Neural cell (in vitro differentiated cells): ENCODE data around the gene SLC37A3. TPM values are rescaled to one million over a fixed set of nuclear protein-coding genes. Genes with fewer than 3 reads are reported as not detected.

Experiments used
- H2AFZ ChIP-seq: fragments of 200-600, 300-800 bp; sonication (generic), shearing (Covaris generic); 2 replicates; pipeline ENCODE4 v1.6.0; 2014; ENCODE audit warnings: low read depth, mild to moderate bottlenecking, antibody characterized with exemption, low read length, moderate library complexity
- H3F3A ChIP-seq: fragments of 200-600 bp; shearing (Covaris generic); 2 replicates; pipeline ENCODE4 v1.6.1; 2016; ENCODE audit warnings: mild to moderate bottlenecking, moderate library complexity, mixed read lengths, antibody characterized with exemption, low read length; ENCODE audit not compliant: insufficient read depth, poor library complexity, severe bottlenecking
- H3K27ac ChIP-seq: fragments of 200-600, 300-800 bp; sonication (generic), shearing (Covaris generic); 2 replicates; pipeline ENCODE4 v1.5.1; 2014; ENCODE audit warnings: mild to moderate bottlenecking, low read length, moderate library complexity
- H3K27me3 ChIP-seq: fragments of 300-800, 200-600 bp; sonication (generic), shearing (Covaris generic); 2 replicates; pipeline ENCODE4 v1.6.0; 2014; ENCODE audit warnings: mild to moderate bottlenecking, low read depth, low read length, moderate library complexity; ENCODE audit not compliant: insufficient read depth
- H3K36me3 ChIP-seq: fragments of 300-800, 200-600 bp; sonication (generic), shearing (Covaris generic); 2 replicates; pipeline ENCODE4 v1.5.1; 2014; ENCODE audit warnings: mild to moderate bottlenecking, antibody characterized with exemption, low read length, moderate library complexity; ENCODE audit not compliant: insufficient read depth
- H3K4me2 ChIP-seq: fragments of 300-800, 200-600 bp; sonication (generic), shearing (Covaris generic); 2 replicates; pipeline ENCODE4 v1.6.0; 2014; ENCODE audit warnings: mild to moderate bottlenecking, low read length
- H3K4me3 ChIP-seq: fragments of 300-800, 200-600 bp; sonication (generic), shearing (Covaris generic); 2 replicates; pipeline ENCODE4 v1.5.1; 2014; ENCODE audit warnings: mild to moderate bottlenecking, low read length, moderate library complexity
- H3K79me2 ChIP-seq: fragments of 200-600 bp; shearing (Covaris generic); replicated peaks from 2 replicates; pipeline ENCODE4 v1.6.0; 2014; ENCODE audit warnings: mild to moderate bottlenecking, low read length, moderate library complexity; ENCODE audit not compliant: insufficient read depth
- H3K9ac ChIP-seq: fragments of 300-800, 200-600 bp; sonication (generic), shearing (Covaris generic); 2 replicates; pipeline ENCODE4 v1.6.1; 2016; ENCODE audit warnings: mild to moderate bottlenecking, low read length, mixed read lengths
- H3K9me2 ChIP-seq: fragments of 200-600 bp; shearing (Covaris generic); 2 replicates; pipeline ENCODE4 v1.6.1; 2016; ENCODE audit warnings: mild to moderate bottlenecking, low read length, mixed read lengths; ENCODE audit not compliant: insufficient read depth
- H3K9me3 ChIP-seq: fragments of 200-600, 300-800 bp; sonication (generic), shearing (Covaris generic); 2 replicates; pipeline ENCODE4 v1.6.1; 2016; ENCODE audit warnings: mild to moderate bottlenecking, mixed run types, low read length, moderate library complexity, mixed read lengths
- H4K20me1 ChIP-seq: fragments of 200-600 bp; shearing (Covaris generic); 2 replicates; pipeline ENCODE4 v1.6.1; 2016; ENCODE audit warnings: mild to moderate bottlenecking, mixed run types; ENCODE audit not compliant: insufficient read depth
- CTCF ChIP-seq: fragments of 450-650 bp; IDR thresholded peaks from 2 replicates; pipeline ENCODE4 v1.5.1; 2014; ENCODE audit warnings: antibody characterized with exemption, mild to moderate bottlenecking, moderate library complexity; ENCODE audit not compliant: poor library complexity, severe bottlenecking
- EP300 ChIP-seq: fragments of 450-650 bp; conservative IDR thresholded peaks from 2 replicates; pipeline ENCODE4 v1.6.1; 2014; ENCODE audit warnings: antibody characterized with exemption, mild to moderate bottlenecking, moderate library complexity; ENCODE audit not compliant: poor library complexity, severe bottlenecking
- EZH2 ChIP-seq: fragments of 200-600, 300-800 bp; shearing (Covaris generic), sonication (generic); IDR thresholded peaks from 2 replicates; pipeline ENCODE4 v1.6.1; 2014; ENCODE audit warnings: antibody characterized with exemption, low read length, borderline replicate concordance, mild to moderate bottlenecking; ENCODE audit not compliant: insufficient read depth, poor library complexity, severe bottlenecking
- MXI1 ChIP-seq: fragments of 450-650 bp; conservative IDR thresholded peaks from 2 replicates; pipeline ENCODE4 v1.6.1; 2014; ENCODE audit warnings: antibody characterized with exemption, mild to moderate bottlenecking; ENCODE audit not compliant: poor library complexity, severe bottlenecking
- POLR2AphosphoS5 ChIP-seq: IDR thresholded peaks from 2 replicates; pipeline ENCODE4 v1.6.1; 2012
- RAD21 ChIP-seq: fragments of 450-650 bp; conservative IDR thresholded peaks from 2 replicates; pipeline ENCODE4 v1.6.1; 2014; ENCODE audit warnings: antibody characterized with exemption, mild to moderate bottlenecking, moderate library complexity
- REST ChIP-seq: IDR thresholded peaks from 2 replicates; pipeline ENCODE4 v1.6.1; 2012; ENCODE audit warnings: borderline replicate concordance
- SMC3 ChIP-seq: fragments of 450-650 bp; conservative IDR thresholded peaks from 2 replicates; pipeline ENCODE4 v1.6.1; 2014; ENCODE audit warnings: antibody characterized with exemption, mild to moderate bottlenecking, moderate library complexity; ENCODE audit not compliant: poor library complexity
- TAF1 ChIP-seq: IDR thresholded peaks from 2 replicates; pipeline ENCODE4 v1.6.1; 2012; ENCODE audit warnings: low read depth
- polyA plus RNA-seq: library from polyadenylated mRNA; depleted of rRNA; stranded (reverse); fragments of >200 nt; gene quantifications from 2 replicates; pipeline ENCODE4 v1.2.3, GENCODE V29; 2014

Gene SLC37A3
- polyA plus RNA-seq, 1 donor from 2014 or later = 176 TPM

GRCh38 chr7:140330128-140330527, 68.2 kb downstream of the SLC37A3 start:
- no peak overlapping the region for H3K27ac ChIP-seq
- no peak overlapping the region for H3K4me3 ChIP-seq
- no peaks in the 10 kb centered on the region for H3K9me3 ChIP-seq

GRCh38 chr7:140327261-140327661, 71.1 kb downstream of the SLC37A3 start:
- Histone ChIP-seq H3K27me3 (no peaks in the 10 kb centered on the region), H3K4me2 (no peak overlapping the region), H3K4me3 (no peak overlapping the region), H3K9ac (no peak overlapping the region), H3K9me3 (no peaks in the 10 kb centered on the region), H3K36me3 (no peaks in the 10 kb centered on the region), H3K79me2 (no peaks in the 10 kb centered on the region), H3K9me2 (no peaks in the 10 kb centered on the region), H3F3A (no peaks in the 10 kb centered on the region), H3K27ac (no peak overlapping the region), H2AFZ (no peak overlapping the region), H4K20me1 (no peaks in the 10 kb centered on the region)
- TF ChIP-seq EZH2 (no peak), RAD21 (no peak), POLR2AphosphoS5 (no peak), EP300 (no peak), SMC3 (no peak), CTCF (no peak)

More at GRCh38 chr7:140330128-140330527, 68.2 kb downstream of the SLC37A3 start:
- Histone ChIP-seq H3K36me3 (peaks cover 11% of the 10 kb centered on the region), H2AFZ (no peak overlapping the region), H3K79me2 (no peaks in the 10 kb centered on the region), H4K20me1 (no peaks in the 10 kb centered on the region), H3K9me2 (no peaks in the 10 kb centered on the region), H3F3A (no peaks in the 10 kb centered on the region), H3K9ac (no peak overlapping the region), H3K27me3 (no peaks in the 10 kb centered on the region), H3K4me2 (no peak overlapping the region)
- TF ChIP-seq SMC3 (no peak), POLR2AphosphoS5 (no peak), TAF1 (no peak), MXI1 (no peak), CTCF (no peak), RAD21 (no peak), EP300 (no peak), REST (no peak), EZH2 (no peak)
